KOPT-K1 (cell line): ENCODE measurements around the gene VTN.

ENCODE experiments used
- H3K27ac ChIP-seq: fragments of 200-600 bp; sonication (generic); 2 replicates; pipeline ENCODE4 v1.5.1; 2016; ENCODE audit warnings: antibody characterized with exemption, mild to moderate bottlenecking, low read depth, low read length; ENCODE audit not compliant: poor library complexity, severe bottlenecking
- H3K36me3 ChIP-seq: fragments of 200-600 bp; sonication (generic); 2 replicates; pipeline ENCODE4 v1.5.1; 2017; ENCODE audit warnings: antibody characterized with exemption, mild to moderate bottlenecking, low read length, moderate library complexity; ENCODE audit not compliant: insufficient read depth
- H3K9me3 ChIP-seq: fragments of 200-600 bp; sonication (generic); 2 replicates; pipeline ENCODE4 v1.5.1; 2017; ENCODE audit warnings: antibody characterized with exemption, low read length, mild to moderate bottlenecking; ENCODE audit not compliant: insufficient read depth, poor library complexity, severe bottlenecking

Gene VTN

GRCh38 chr17:28370035-28370743 lies at the start of gene VTN:
TSS of gene VTN (minus strand) at chr17:28370307. CDS start at chr17:28370203, 104 bp downstream.
- Histone ChIP-seq H3K36me3 (no peaks in the 10 kb centered on the region), H3K9me3 (no peaks in the 10 kb centered on the region), H3K27ac (no peak within 1 kb of the TSS)

GRCh38 chr17:28416703-28417311 lies 46.7 kb upstream of the VTN start:
- H3K36me3 ChIP-seq: no peaks in the 10 kb centered on the region
- H3K27ac ChIP-seq: no peak overlapping the region
- H3K9me3 ChIP-seq: no peaks in the 10 kb centered on the region

- Histone ChIP-seq H3K36me3 (no peaks in the 10 kb centered on the region), H3K27ac (no peak overlapping the region), H3K9me3 (no peaks in the 10 kb centered on the region)
Observed at GRCh38 chr17:28415886-28416285, 45.8 kb upstream of the VTN start.

- H3K36me3 ChIP-seq: no peaks in the 10 kb centered on the region
- no peak overlapping the region for H3K27ac ChIP-seq
- H3K9me3 ChIP-seq: no peaks in the 10 kb centered on the region
Observed at GRCh38 chr17:28413804-28414203, 43.7 kb upstream of the VTN start.

GRCh38 chr17:28412099-28412498 lies 42.0 kb upstream of the VTN start:
- H3K27ac ChIP-seq: no peak overlapping the region
- no peaks in the 10 kb centered on the region for H3K36me3 ChIP-seq
- no peaks in the 10 kb centered on the region for H3K9me3 ChIP-seq

GRCh38 chr17:28407974-28408306 lies 37.8 kb upstream of the VTN start:
- H3K36me3 ChIP-seq: no peaks in the 10 kb centered on the region
- H3K27ac ChIP-seq: no peak overlapping the region
- H3K9me3 ChIP-seq: no peaks in the 10 kb centered on the region

GRCh38 chr17:28407130-28407973 lies 37.2 kb upstream of the VTN start:
- H3K9me3 ChIP-seq: no peaks in the 10 kb centered on the region
- H3K36me3 ChIP-seq: no peaks in the 10 kb centered on the region
- H3K27ac ChIP-seq: no peak overlapping the region

GRCh38 chr17:28406473-28406814 lies 36.3 kb upstream of the VTN start:
- Histone ChIP-seq H3K9me3 (no peaks in the 10 kb centered on the region), H3K27ac (no peak overlapping the region)

GRCh38 chr17:28405632-28406472 lies 35.7 kb upstream of the VTN start, which contains the start of gene SLC46A1:
TSS of gene SLC46A1 (minus strand) at chr17:28406212. CDS start at chr17:28406114, 98 bp downstream.
- H3K36me3 ChIP-seq: no peaks in the 10 kb centered on the region
- H3K9me3 ChIP-seq: no peaks in the 10 kb centered on the region
- H3K27ac ChIP-seq: no peak within 1 kb of the TSS

More at GRCh38 chr17:28406473-28406814, 36.3 kb upstream of the VTN start:
- no peaks in the 10 kb centered on the region for H3K36me3 ChIP-seq

- Histone ChIP-seq H3K27ac (no peak overlapping the region), H3K36me3 (no peaks in the 10 kb centered on the region), H3K9me3 (no peaks in the 10 kb centered on the region)
Observed at GRCh38 chr17:28404812-28405570, 34.9 kb upstream of the VTN start.

- H3K36me3 ChIP-seq: no peaks in the 10 kb centered on the region
- no peak overlapping the region for H3K27ac ChIP-seq
- no peaks in the 10 kb centered on the region for H3K9me3 ChIP-seq
Observed at GRCh38 chr17:28404461-28404811, 34.3 kb upstream of the VTN start.

GRCh38 chr17:28404007-28404406 lies 33.9 kb upstream of the VTN start:
- H3K36me3 ChIP-seq: no peaks in the 10 kb centered on the region
- H3K27ac ChIP-seq: no peak overlapping the region
- no peaks in the 10 kb centered on the region for H3K9me3 ChIP-seq

- no peaks in the 10 kb centered on the region for H3K9me3 ChIP-seq
- H3K27ac ChIP-seq: no peak overlapping the region
- no peaks in the 10 kb centered on the region for H3K36me3 ChIP-seq
Observed at GRCh38 chr17:28402844-28403243, 32.7 kb upstream of the VTN start.

GRCh38 chr17:28402224-28402630 lies 32.1 kb upstream of the VTN start:
- no peaks in the 10 kb centered on the region; the same call in 1 of the 2 replicates for H3K36me3 ChIP-seq
- H3K27ac ChIP-seq: no peak overlapping the region

More at GRCh38 chr17:28402224-28402630, 32.1 kb upstream of the VTN start:
- H3K9me3 ChIP-seq: no peaks in the 10 kb centered on the region
